Choroid plexus epithelial cell (primary cell): Measurements from ENCODE around the gene PIK3R5.

Source experiments
- DNase-seq: peaks from one replicate; pipeline ENCODE4 v3.0.0-alpha.2; 2010; ENCODE audit warnings: low read depth
- H3K4me3 ChIP-seq: 2 replicates; pipeline ENCODE4 v1.5.1; 2011; ENCODE audit warnings: low read depth, mild to moderate bottlenecking, control low read depth, low read length, moderate library complexity
- CTCF ChIP-seq: conservative IDR thresholded peaks from 2 replicates; pipeline ENCODE4 v1.5.1; 2011; ENCODE audit warnings: low read depth, mild to moderate bottlenecking, control low read depth, inconsistent platforms, low read length, moderate library complexity

The PIK3R5 gene

GRCh38 chr17:8839410-8839935 is 126.0 kb downstream of the PIK3R5 start:
- DNase-seq, result no peak
- no peak for TF ChIP-seq CTCF
- H3K4me3 ChIP-seq, result no peak overlapping the region

- TF ChIP-seq CTCF, result no peak
- no peak overlapping the region for H3K4me3 ChIP-seq
- DNase-seq, result no peak
Observed at GRCh38 chr17:8838551-8839095, 126.9 kb downstream of the PIK3R5 start.

GRCh38 chr17:8837563-8838075 is 127.9 kb downstream of the PIK3R5 start:
- no peak for TF ChIP-seq CTCF
- H3K4me3 ChIP-seq, result no peak overlapping the region
- peak; percentile 6 for DNase-seq

- DNase-seq, result no peak
- H3K4me3 ChIP-seq, result no peak overlapping the region
- no peak for TF ChIP-seq CTCF
Observed at GRCh38 chr17:8836821-8837562, 128.5 kb downstream of the PIK3R5 start.

- no peak for TF ChIP-seq CTCF
- DNase-seq, result no peak
- no peak overlapping the region for H3K4me3 ChIP-seq
Observed at GRCh38 chr17:8835631-8836364, 129.7 kb downstream of the PIK3R5 start.

GRCh38 chr17:8835106-8835505 is 130.4 kb downstream of the PIK3R5 start:
- no peak for DNase-seq
- H3K4me3 ChIP-seq, result no peak overlapping the region
- TF ChIP-seq CTCF, result no peak
